Measurements from ENCODE around the gene VCAN.
A peak's percentile ranks its signal among the peaks of the same experiment; 100 is the strongest.

VCAN gene

GRCh38 chr5:83539463-83539790, 67.9 kb downstream of the VCAN start:
- DNase-seq, result peak; percentile 60

- no peak for DNase-seq
Measured at GRCh38 chr5:83540105-83540504, 68.6 kb downstream of the VCAN start.

GRCh38 chr5:83540783-83541182, 69.2 kb downstream of the VCAN start:
- no peak for DNase-seq

GRCh38 chr5:83542839-83543238, 71.3 kb downstream of the VCAN start:
- DNase-seq, result no peak

GRCh38 chr5:83543898-83544297, 72.4 kb downstream of the VCAN start:
- DNase-seq, result no peak

- no peak for DNase-seq
Measured at GRCh38 chr5:83547161-83547560, 75.6 kb downstream of the VCAN start.

GRCh38 chr5:83547889-83548288, 76.3 kb downstream of the VCAN start:
- DNase-seq, result no peak

- DNase-seq, result no peak
Measured at GRCh38 chr5:83548581-83548980, 77.0 kb downstream of the VCAN start.

- DNase-seq, result no peak
Measured at GRCh38 chr5:83549076-83549475, 77.5 kb downstream of the VCAN start.

- DNase-seq, result no peak
Measured at GRCh38 chr5:83549674-83550073, 78.1 kb downstream of the VCAN start.

GRCh38 chr5:83551821-83552220, 80.3 kb downstream of the VCAN start:
- DNase-seq, result no peak

- DNase-seq, result no peak
Measured at GRCh38 chr5:83552275-83552674, 80.7 kb downstream of the VCAN start.

- no peak for DNase-seq
Measured at GRCh38 chr5:83553000-83553486, 81.5 kb downstream of the VCAN start.

- DNase-seq, result no peak
Measured at GRCh38 chr5:83554133-83554532, 82.6 kb downstream of the VCAN start.

GRCh38 chr5:83554686-83555085, 83.1 kb downstream of the VCAN start:
- DNase-seq, result no peak

GRCh38 chr5:83555263-83555662, 83.7 kb downstream of the VCAN start:
- no peak for DNase-seq

GRCh38 chr5:83556190-83556589, 84.6 kb downstream of the VCAN start:
- DNase-seq, result no peak

- DNase-seq, result no peak
Measured at GRCh38 chr5:83559118-83559785, 87.7 kb downstream of the VCAN start.

GRCh38 chr5:83562071-83562606, 90.6 kb downstream of the VCAN start:
- no peak for DNase-seq

- DNase-seq, result no peak
Measured at GRCh38 chr5:83562791-83563557, 91.4 kb downstream of the VCAN start.

- no peak for DNase-seq
Measured at GRCh38 chr5:83563631-83564030, 92.1 kb downstream of the VCAN start.

- peak; percentile 49 for DNase-seq
Measured at GRCh38 chr5:83564069-83564749, 92.7 kb downstream of the VCAN start.

- no peak for DNase-seq
Measured at GRCh38 chr5:83567741-83568140, 96.2 kb downstream of the VCAN start.

GRCh38 chr5:83568186-83568585, 96.6 kb downstream of the VCAN start:
- no peak for DNase-seq
